Gastrocnemius medialis (tissue), 4 donors: ENCODE measurements around the gene TMEM107. TPM values are rescaled to one million over a fixed set of nuclear protein-coding genes. Genes with fewer than 3 reads are reported as not detected.

Source experiments
- ATAC-seq, 2 donors: fragments of 150-250 bp; one replicate each; pipeline ENCODE4 v1.9.1; 2016
- DNase-seq, 2 donors: peaks; one replicate each; pipeline ENCODE4 v3.0.0-alpha.2; 2019
- H3K27ac ChIP-seq, 4 donors: fragments of 200-600 bp; sonication (generic); 1 replicate in 1 of 4; 2 replicates in 3 of 4; pipeline ENCODE4 v1.5.1; 2016 to 2018; ENCODE audit warnings: mild to moderate bottlenecking in 2 of 4, moderate library complexity in 1 of 4
- H3K27me3 ChIP-seq, 3 donors: fragments of 200-600 bp; sonication (generic) in 2 of 3; 1 replicate in 1 of 3; 2 replicates in 2 of 3; pipeline versions ENCODE4 v1.5.1 to v1.6.0; 2016 to 2019; ENCODE audit warnings: mild to moderate bottlenecking in 1 of 3, moderate library complexity in 1 of 3
- H3K36me3 ChIP-seq, 2 donors: fragments of 200-600 bp; sonication (generic) in 1 of 2; one replicate each; pipeline ENCODE4 v1.5.1; 2017 to 2018
- H3K4me1 ChIP-seq, 2 donors: fragments of 200-600 bp; sonication (generic) in 1 of 2; one replicate each; pipeline ENCODE4 v1.5.1; 2016 to 2017; ENCODE audit warnings: mild to moderate bottlenecking in 2 of 2
- H3K4me3 ChIP-seq, 4 donors: fragments of 200-600 bp; sonication (generic) in 3 of 4; 1 replicate in 1 of 4; 2 replicates in 3 of 4; pipeline ENCODE4 v1.5.1; 2016 to 2019; ENCODE audit warnings: mild to moderate bottlenecking in 2 of 4
- H3K9me3 ChIP-seq, 3 donors: fragments of 200-600 bp; sonication (generic) in 2 of 3; 1 replicate in 1 of 3; 2 replicates in 2 of 3; pipeline ENCODE4 v1.5.1; 2016 to 2019
- CTCF ChIP-seq, 5 experiments: fragments of 450-650 bp in 3 of 5; fragments of 200-600 bp in 2 of 5; sonication (generic) in 2 of 5; IDR thresholded peaks in 4 of 5; conservative IDR thresholded peaks in 1 of 5; 1 replicate in 4 of 5; 2 replicates in 1 of 5; pipeline ENCODE4 v1.5.1; 2016 to 2019; ENCODE audit warnings: antibody characterized with exemption in 5 of 5, mild to moderate bottlenecking in 3 of 5, moderate library complexity in 3 of 5
- POLR2A ChIP-seq, 2 donors: fragments of 450-650 bp; IDR thresholded peaks; one replicate each; pipeline ENCODE4 v1.6.1; 2017; ENCODE audit warnings: antibody characterized with exemption in 2 of 2, mild to moderate bottlenecking in 2 of 2, moderate library complexity in 2 of 2
- in situ Hi-C, 4 donors: fragments of 200-750 bp; cut with MboI; loops; one replicate each; pipeline versions ENCODE4 v1.15.0 to v1.8.0; 2017; ENCODE audit warnings: low sequenced_read_pairs in 4 of 4
- intact Hi-C: fragments of 100-400 bp; cut with DNase I; formaldehyde crosslinking; loops from one replicate; pipeline ENCODE4 v1.15.1; 2023; ENCODE audit warnings: low total_unique reads
- total RNA-seq, 4 donors: library from RNA; depleted of rRNA; stranded (reverse); fragments of >200 nt; gene quantifications; one replicate each; pipeline versions ENCODE4 v1.1.0 to v1.2.3, GENCODE V29; 2016

The TMEM107 gene
- 1 to 10 TPM in 3 of 4 donors, under 1 TPM in 1; 0.75 to 5.7 (median 3.1) TPM for total RNA-seq

DNA sequence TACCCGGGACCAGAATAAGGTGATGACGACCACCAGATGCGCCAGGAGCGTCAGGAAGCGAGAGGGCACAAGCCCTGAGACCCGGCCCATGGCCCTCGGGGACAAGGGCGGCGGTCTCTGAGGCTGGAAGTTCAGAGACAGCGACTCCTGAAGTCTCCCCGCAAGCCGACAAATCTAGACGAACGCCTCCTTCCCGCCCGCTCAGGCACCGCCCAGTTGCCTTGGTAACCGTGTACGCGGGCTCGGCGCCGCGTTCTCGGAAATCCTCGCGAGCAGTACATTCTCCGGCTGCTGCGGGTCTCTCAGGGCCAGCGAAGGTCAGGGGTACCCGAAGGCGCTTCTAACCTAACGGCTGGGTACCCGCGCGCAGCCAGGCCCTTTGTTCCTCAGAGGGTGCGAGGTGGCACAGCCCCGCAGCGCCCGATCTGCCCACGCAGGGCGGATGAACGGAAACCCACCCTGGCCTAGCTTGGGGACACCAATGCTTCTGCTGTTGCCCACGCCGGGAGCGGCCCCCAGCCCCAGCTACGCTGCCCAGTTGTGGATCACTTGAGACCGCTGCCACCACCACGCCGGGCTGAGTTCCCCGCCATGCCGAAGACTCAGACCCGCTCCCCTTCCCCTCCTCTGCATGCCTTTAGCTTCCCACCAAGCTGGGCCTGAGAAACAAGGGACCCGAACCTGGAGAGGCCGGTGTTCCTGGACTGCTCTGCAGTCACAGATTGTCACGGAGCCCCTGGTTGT is at the start of gene TMEM107:
Gene TMEM107, minus strand, starts transcription at position 184 of the 744 bp plus-strand sequence. Its CDS starts 94 bp downstream, at position 90.
- Histone ChIP-seq H3K27ac (peak within 1 kb of the TSS; percentile 56 to 75 (median 65)), H3K4me1 (peaks cover 8 to 25% of the 10 kb centered on the region in 2 donors)

DNA sequence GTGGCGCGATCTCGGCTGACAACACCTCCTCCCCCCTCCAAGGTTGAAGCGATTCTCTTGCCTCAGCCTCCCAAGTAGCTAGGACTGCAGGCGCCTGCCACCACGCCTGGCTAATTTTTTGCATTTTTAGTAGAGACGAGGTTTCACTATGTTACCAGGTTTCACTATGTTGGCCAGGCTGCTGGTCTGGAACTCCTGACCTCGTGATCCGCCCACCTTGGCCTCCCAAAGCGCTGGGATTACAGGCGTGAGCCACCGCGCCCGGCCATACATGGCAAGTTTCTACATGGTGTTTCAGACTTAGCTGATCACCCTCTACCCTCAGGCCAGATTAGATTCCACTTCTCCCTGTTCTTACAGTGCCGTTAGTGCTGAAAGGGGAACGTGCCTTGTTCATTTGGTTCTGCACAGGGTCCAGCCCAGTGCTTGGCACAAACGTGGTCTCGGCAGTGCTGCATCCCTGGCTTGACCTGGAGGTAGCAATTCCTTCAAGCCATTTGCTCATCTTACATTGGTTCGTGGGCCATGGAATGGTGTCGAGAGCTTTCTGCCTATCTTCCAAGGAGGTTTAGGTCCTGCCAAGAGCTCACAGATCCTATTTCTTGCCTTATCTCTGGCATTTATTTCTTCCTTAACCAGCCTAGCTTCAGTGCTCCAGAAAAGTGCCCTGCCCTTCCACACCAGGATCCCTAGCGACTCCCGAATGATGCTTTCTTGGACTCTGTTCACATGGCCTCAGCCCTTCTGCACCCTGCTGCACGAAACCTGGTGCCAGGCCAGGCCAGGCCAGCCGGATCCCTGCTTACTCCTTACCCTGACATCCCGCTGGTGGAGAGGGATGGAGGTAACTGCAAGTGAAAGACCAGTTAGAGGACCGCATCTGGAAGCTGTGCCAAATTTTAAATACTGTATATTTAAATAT is 49.0 kb upstream of the TMEM107 start:
- Histone ChIP-seq H3K27ac (peak overlapping the region in 1 of 4 donors; percentile 95), H3K36me3 (peaks cover 0 to 27% of the 10 kb centered on the region in 2 donors), H3K4me1 (peaks cover 11 to 13% of the 10 kb centered on the region in 2 donors), H3K4me3 (no peak overlapping the region), H3K27me3 (no peaks in the 10 kb centered on the region), H3K9me3 (no peaks in the 10 kb centered on the region)
- intact Hi-C loops (loop anchor here (5.0 kb wide), 1 partner anchor 212 kb away; the partner anchor contains the start of gene NDEL1), in situ Hi-C loops (loop anchor here in 2 of 4 donors (5.0 to 10.0 kb wide), 2 partner anchors 38 to 70 kb away; partner anchors contain the start of gene SLC25A35 (in 1 of the 2))
- DNase-seq (no peak), ATAC-seq (no peak)
- TF ChIP-seq POLR2A (IDR thresholded peaks at IDR 0.05) (no peak), CTCF (IDR thresholded peaks at IDR 0.05 in 4 of 5, conservative IDR thresholded peaks at IDR 0.05 in 1 of 5) (no peak)

More for the DNA sequence above, at the start of gene TMEM107:
- TF ChIP-seq POLR2A (IDR thresholded peaks at IDR 0.05) (peak; percentile 13 to 51), CTCF (IDR thresholded peaks at IDR 0.05 in 4 of 5, conservative IDR thresholded peaks at IDR 0.05 in 1 of 5) (no peak)
- intact Hi-C loops (no loop called here), in situ Hi-C loops (loop anchor here in 1 of 4 donors (10.0 kb wide), 1 partner anchor 52 kb away; the partner anchor contains the start of gene HES7)
- H3K36me3 ChIP-seq, result no peaks in the 10 kb centered on the region
- no peaks in the 10 kb centered on the region for H3K9me3 ChIP-seq
- H3K27me3 ChIP-seq, result no peaks in the 10 kb centered on the region
- peak; percentile 47 to 70 for DNase-seq
- peak within 1 kb of the TSS; percentile 52 to 76 (median 61) for H3K4me3 ChIP-seq
- ATAC-seq, result no peak

DNA sequence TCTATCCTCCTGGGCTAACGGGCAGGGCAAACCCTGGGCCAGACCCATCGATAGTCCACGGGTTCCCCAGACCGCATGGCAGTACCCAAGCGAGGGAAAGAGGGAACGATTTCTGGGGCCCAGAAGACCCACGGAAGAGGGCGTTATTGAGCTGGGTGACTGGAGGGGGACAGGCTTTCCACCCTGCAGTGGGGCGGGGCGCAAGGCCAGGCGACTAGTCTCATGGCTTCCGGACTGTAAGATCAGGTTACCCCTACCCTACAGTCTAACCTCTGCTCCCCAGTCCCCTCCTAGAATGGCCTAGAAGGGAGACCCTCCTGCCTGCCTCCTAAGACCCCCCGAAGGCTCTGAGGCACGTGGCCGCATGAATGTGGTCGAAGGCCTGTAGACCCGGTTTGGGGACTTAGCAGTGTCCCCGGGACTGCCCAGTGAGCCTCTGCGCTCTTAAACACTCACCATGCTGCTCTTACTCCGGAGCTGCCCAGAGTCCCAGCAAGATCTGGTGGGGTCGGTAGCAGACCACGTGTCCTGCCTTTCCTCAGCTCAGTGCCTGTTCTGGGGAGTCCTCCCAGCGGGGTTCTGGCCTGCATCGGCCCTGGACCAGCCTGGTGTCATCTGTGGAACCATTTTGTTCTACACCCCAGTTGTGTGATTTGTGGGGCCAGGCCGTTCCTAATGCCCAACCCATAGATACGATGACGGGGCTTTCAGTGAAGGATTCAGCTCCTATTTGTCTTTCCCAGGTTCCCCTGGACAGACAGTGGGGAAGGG is 47.4 kb upstream of the TMEM107 start:
- intact Hi-C loops, result loop anchor here (2.0 to 5.0 kb wide), 3 partner anchors 61 to 214 kb away; partner anchors contain the start of genes NDEL1, RANGRF and VAMP2
- no peaks in the 10 kb centered on the region for H3K27me3 ChIP-seq
- TF ChIP-seq CTCF (IDR thresholded peaks at IDR 0.05 in 4 of 5, conservative IDR thresholded peaks at IDR 0.05 in 1 of 5) (no peak), POLR2A (IDR thresholded peaks at IDR 0.05) (no peak)
- peaks cover 11 to 13% of the 10 kb centered on the region in 2 donors for H3K4me1 ChIP-seq
- peak; percentile 26 to 30 for ATAC-seq
- peak overlapping the region; percentile 89 to 99 (median 94) for H3K27ac ChIP-seq
- peaks cover 0 to 10% of the 10 kb centered on the region in 2 donors for H3K36me3 ChIP-seq
- H3K9me3 ChIP-seq, result no peaks in the 10 kb centered on the region
- peak overlapping the region; percentile 64 to 91 (median 67) for H3K4me3 ChIP-seq
- peak; percentile 54 to 77 for DNase-seq
- in situ Hi-C loops, result loop anchor here in 2 of 4 donors (5.0 to 10.0 kb wide), 2 partner anchors 36 to 71 kb away; partner anchors contain the start of gene SLC25A35 (in 1 of the 2)
